OCI-LY3 (cell line): ENCODE results near the gene ASF1B.

Experiments
- EZH2phosphoT487 ChIP-seq: fragments of 200-600 bp; shearing (Covaris generic); IDR thresholded peaks from 2 replicates; pipeline ENCODE4 v1.6.1; 2018; ENCODE audit warnings: antibody characterized with exemption, mixed run types, low read depth
- TF ChIP-seq, protein P1 (sequence below): fragments of 200-600, 300-600 bp; sonication (generic); IDR thresholded peaks from 2 replicates; pipeline ENCODE4 v1.5.1; 2014; ENCODE audit warnings: antibody characterized with exemption, low read length, low read depth

DNA sequence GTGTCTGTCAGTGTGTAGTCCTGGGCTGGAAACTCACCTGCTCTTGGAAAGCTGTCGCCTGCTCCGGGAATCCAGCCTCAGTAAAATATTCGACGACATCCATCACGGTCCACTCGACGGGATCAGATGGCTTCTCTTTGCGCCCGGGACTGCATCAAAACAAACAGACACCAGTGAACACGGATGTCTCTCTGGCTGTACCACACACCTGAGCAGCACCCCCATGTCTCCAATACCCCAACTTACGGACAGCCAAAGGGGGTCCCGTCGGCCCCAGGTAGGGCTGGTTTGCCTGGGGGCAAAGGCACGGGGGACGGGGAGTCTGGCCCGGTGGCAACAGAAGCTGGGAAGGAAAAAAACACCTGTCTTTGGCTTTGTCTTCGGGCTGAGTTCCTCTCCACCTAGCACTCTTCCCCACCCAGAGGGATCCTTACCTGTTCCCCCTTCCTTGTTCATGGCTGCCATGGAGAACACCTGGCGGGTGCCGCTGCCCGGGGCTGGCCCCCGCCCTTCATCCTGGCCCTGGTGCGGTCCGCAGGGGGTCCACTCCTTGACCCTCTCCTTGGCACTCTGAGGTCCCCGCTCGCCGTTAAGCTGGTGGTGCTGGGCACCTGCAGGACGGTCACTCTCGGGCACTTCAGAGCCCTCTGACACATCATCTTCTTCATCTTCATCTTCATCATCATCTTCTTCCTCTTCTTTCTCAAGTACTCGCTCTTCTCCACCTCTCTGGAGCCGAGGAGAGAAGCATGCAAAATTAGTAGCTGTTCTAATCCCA is 47.6 kb downstream of the ASF1B start:
- TF ChIP-seq, protein P1, sequence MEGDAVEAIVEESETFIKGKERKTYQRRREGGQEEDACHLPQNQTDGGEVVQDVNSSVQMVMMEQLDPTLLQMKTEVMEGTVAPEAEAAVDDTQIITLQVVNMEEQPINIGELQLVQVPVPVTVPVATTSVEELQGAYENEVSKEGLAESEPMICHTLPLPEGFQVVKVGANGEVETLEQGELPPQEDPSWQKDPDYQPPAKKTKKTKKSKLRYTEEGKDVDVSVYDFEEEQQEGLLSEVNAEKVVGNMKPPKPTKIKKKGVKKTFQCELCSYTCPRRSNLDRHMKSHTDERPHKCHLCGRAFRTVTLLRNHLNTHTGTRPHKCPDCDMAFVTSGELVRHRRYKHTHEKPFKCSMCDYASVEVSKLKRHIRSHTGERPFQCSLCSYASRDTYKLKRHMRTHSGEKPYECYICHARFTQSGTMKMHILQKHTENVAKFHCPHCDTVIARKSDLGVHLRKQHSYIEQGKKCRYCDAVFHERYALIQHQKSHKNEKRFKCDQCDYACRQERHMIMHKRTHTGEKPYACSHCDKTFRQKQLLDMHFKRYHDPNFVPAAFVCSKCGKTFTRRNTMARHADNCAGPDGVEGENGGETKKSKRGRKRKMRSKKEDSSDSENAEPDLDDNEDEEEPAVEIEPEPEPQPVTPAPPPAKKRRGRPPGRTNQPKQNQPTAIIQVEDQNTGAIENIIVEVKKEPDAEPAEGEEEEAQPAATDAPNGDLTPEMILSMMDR = no peak
- no peak for TF ChIP-seq EZH2phosphoT487
